ENCODE results near the gene SORBS2. TPM values are rescaled to one million over a fixed set of nuclear protein-coding genes. Genes with fewer than 3 reads are reported as not detected.

The SORBS2 gene
- polyA plus RNA-seq, 1 donor from 2014 or later: 46.0 TPM

GRCh38 chr4:185599553-185600243 is 212.3 kb downstream of the SORBS2 start:
- H4K20me1 ChIP-seq (ENCODE audit: insufficient read depth): no peaks in the 10 kb centered on the region
- H2AFZ ChIP-seq (ENCODE audit: low read depth, low read length): no peak overlapping the region
- H3K9me2 ChIP-seq (ENCODE audit: insufficient read depth, low read length): no peaks in the 10 kb centered on the region
- no peaks in the 10 kb centered on the region for H3K9me3 ChIP-seq (ENCODE audit: low read length)
- no peak overlapping the region for H3K4me3 ChIP-seq (ENCODE audit: low read length)
- no peaks in the 10 kb centered on the region for H3K27me3 ChIP-seq (ENCODE audit: insufficient read depth, low read depth, low read length)
- no peak overlapping the region for H3K27ac ChIP-seq (ENCODE audit: low read length)
- H3K9ac ChIP-seq (ENCODE audit: low read length): no peak overlapping the region
- H3K4me2 ChIP-seq (ENCODE audit: low read length): no peak overlapping the region
- TF ChIP-seq TAF1 (IDR thresholded peaks at IDR 0.05; ENCODE audit: low read depth) (no peak), MXI1 (conservative IDR thresholded peaks at IDR 0.05; ENCODE audit: poor library complexity, severe bottlenecking) (no peak), CTCF (IDR thresholded peaks at IDR 0.05; ENCODE audit: poor library complexity, severe bottlenecking) (no peak), POLR2AphosphoS5 (IDR thresholded peaks at IDR 0.05) (no peak), SMC3 (conservative IDR thresholded peaks at IDR 0.05; ENCODE audit: poor library complexity) (no peak), REST (IDR thresholded peaks at IDR 0.05; ENCODE audit: borderline replicate concordance) (no peak)
- no peaks in the 10 kb centered on the region for H3K79me2 ChIP-seq (replicated peaks; ENCODE audit: insufficient read depth, low read length)
- H3F3A ChIP-seq (ENCODE audit: insufficient read depth, low read length, poor library complexity, severe bottlenecking): no peaks in the 10 kb centered on the region
- no peaks in the 10 kb centered on the region for H3K36me3 ChIP-seq (ENCODE audit: insufficient read depth, low read length)

GRCh38 chr4:185598846-185599552 is 213.0 kb downstream of the SORBS2 start:
- no peaks in the 10 kb centered on the region for H3K9me2 ChIP-seq (ENCODE audit: insufficient read depth, low read length)
- no peak overlapping the region for H3K27ac ChIP-seq (ENCODE audit: low read length)
- no peaks in the 10 kb centered on the region for H3K9me3 ChIP-seq (ENCODE audit: low read length)
- no peaks in the 10 kb centered on the region for H3K27me3 ChIP-seq (ENCODE audit: insufficient read depth, low read depth, low read length)
- TF ChIP-seq MXI1 (conservative IDR thresholded peaks at IDR 0.05; ENCODE audit: poor library complexity, severe bottlenecking) (no peak), RAD21 (conservative IDR thresholded peaks at IDR 0.05) (no peak), REST (IDR thresholded peaks at IDR 0.05; ENCODE audit: borderline replicate concordance) (no peak), POLR2AphosphoS5 (IDR thresholded peaks at IDR 0.05) (no peak), EP300 (conservative IDR thresholded peaks at IDR 0.05; ENCODE audit: poor library complexity, severe bottlenecking) (no peak), EZH2 (IDR thresholded peaks at IDR 0.05; ENCODE audit: borderline replicate concordance, insufficient read depth, low read length, poor library complexity, severe bottlenecking) (no peak), SMC3 (conservative IDR thresholded peaks at IDR 0.05; ENCODE audit: poor library complexity) (no peak)
- no peaks in the 10 kb centered on the region for H4K20me1 ChIP-seq (ENCODE audit: insufficient read depth)
- H3K36me3 ChIP-seq (ENCODE audit: insufficient read depth, low read length): no peaks in the 10 kb centered on the region
- H3K9ac ChIP-seq (ENCODE audit: low read length): no peak overlapping the region
- H3F3A ChIP-seq (ENCODE audit: insufficient read depth, low read length, poor library complexity, severe bottlenecking): no peaks in the 10 kb centered on the region
- H3K4me2 ChIP-seq (ENCODE audit: low read length): no peak overlapping the region
- no peaks in the 10 kb centered on the region for H3K79me2 ChIP-seq (replicated peaks; ENCODE audit: insufficient read depth, low read length)
- H3K4me3 ChIP-seq (ENCODE audit: low read length): no peak overlapping the region
- H2AFZ ChIP-seq (ENCODE audit: low read depth, low read length): no peak overlapping the region
